GM21825 (cell line): Measurements from ENCODE around the gene NEMP1.
A peak's percentile ranks its signal among the peaks of the same experiment; 100 is the strongest.
"Not testable (repeated sequence)": the region's sequence is repeated elsewhere in the genome, so short reads cannot be mapped to it uniquely, and the experiment has no call there.

Source experiments
- ATAC-seq: cut with Tn5 transposase; IDR thresholded peaks from one replicate; pipeline ENCODE4 v1.9.1; 2021; ENCODE audit warnings: mild to moderate bottlenecking, moderate library complexity; ENCODE audit not compliant: unreplicated experiment

NEMP1 gene

GRCh38 chr12:57091638-57092528 lies 13.3 kb upstream of the NEMP1 start:
- ATAC-seq, result no peak

GRCh38 chr12:57090924-57091637 lies 12.5 kb upstream of the NEMP1 start:
- ATAC-seq, result no peak

- ATAC-seq, result no peak
Measured at GRCh38 chr12:57090490-57090889, 11.9 kb upstream of the NEMP1 start.

DNA sequence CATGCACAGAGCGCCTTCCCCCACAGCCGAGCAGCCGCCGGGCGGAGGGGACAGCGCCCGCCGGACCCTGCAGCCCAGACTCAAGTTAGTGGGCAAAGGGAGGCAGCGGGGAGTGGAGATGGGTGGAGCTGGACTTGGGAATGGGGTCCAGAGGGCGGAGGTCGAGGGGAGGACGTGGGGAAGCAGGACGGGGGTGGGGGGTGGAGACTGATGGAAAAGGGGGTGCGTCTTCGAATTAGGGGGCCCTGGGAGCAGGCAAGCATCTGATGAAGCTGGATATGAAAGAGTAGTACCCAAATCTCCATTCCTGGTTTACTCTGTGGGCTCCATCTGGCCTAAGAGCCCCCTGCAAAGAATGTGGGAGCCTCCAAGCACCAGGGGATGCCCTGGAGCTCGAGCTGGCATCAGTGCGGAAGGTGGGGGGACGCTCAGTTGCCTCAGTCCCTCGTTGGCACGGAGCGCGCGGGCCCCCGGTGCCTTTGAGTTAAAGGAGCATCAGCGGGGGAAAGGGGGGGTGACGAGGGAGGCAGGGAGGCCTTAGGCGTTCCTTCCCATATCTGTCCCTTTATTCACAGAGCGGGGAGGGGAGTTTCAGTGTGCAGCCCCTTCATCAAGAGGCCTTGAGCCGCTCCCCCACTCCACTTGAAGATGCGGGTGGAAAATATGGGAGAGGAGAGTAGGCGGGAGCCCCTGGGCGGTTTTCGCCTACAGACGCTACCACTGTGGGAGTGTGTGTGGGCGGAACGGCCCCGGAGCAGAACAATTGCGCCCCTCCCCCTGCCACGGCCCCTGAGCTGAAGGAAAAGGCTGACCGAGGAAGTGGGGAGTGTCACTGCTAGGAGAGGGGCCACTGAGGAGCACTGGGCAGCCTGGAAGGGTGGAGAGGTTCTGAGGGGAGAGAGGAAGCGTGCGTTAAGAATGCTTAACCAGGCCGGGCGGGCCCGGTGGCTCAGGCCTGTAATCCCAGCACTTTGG lies 11.0 kb upstream of the NEMP1 start:
- ATAC-seq, result no peak

DNA sequence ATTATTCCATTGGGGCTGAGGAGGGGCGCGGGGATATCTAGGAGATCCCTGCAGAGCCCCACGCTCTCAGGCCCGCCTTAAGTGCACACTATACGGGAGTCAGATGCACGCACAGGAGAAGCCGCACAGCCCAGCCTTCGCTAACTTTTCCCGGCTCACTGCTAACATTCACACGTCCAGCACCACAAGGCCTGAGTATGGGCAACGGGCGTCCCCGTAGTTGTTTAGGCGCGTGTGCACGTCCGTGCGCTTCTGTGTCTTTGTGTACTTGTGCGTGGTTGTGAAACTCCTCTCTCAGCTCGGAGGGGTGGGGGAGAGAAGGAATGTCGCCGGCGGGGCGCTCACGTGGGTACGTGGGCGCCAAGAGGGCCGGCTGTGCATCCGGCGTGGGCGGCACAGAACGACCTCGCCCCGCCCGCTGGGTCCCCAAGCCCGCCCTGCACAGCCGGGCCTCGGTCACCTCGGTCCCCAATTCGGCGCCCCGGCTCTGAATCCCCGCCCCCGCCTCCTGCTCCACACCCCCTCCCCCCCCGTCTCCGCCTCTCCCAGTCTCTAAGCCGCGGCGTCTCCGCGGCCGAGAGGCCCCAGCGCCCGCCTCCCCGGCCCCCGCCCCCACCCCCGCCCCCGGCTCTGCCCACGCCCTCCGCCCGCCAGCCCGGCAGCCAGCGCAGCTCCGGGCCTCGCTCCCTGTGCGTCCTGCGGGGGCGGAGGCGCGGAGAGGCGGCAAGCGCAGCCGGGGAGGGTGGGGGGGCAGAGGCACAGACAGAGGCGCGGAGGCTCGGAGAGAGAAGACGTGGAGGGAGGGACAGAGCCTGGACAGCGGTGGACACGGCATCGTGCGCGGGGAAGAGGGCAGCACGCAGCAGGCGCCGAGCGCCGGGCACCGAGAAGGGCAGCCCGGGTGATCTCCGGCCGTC lies 10.0 kb upstream of the NEMP1 start, which contains the start of gene NAB2:
NAB2 (plus strand) TSS at position 761 of the 917 bp plus-strand sequence. CDS start 158 bp downstream, outside the sequence.
- ATAC-seq, result peak; percentile 53

- ATAC-seq, result peak; percentile 29
Measured at GRCh38 chr12:57087691-57088353, 9.2 kb upstream of the NEMP1 start.

- ATAC-seq, result peak; percentile 32
Measured at GRCh38 chr12:57087010-57087690, 8.6 kb upstream of the NEMP1 start.

- ATAC-seq, result no peak
Measured at GRCh38 chr12:57086493-57087009, 8.0 kb upstream of the NEMP1 start.

DNA sequence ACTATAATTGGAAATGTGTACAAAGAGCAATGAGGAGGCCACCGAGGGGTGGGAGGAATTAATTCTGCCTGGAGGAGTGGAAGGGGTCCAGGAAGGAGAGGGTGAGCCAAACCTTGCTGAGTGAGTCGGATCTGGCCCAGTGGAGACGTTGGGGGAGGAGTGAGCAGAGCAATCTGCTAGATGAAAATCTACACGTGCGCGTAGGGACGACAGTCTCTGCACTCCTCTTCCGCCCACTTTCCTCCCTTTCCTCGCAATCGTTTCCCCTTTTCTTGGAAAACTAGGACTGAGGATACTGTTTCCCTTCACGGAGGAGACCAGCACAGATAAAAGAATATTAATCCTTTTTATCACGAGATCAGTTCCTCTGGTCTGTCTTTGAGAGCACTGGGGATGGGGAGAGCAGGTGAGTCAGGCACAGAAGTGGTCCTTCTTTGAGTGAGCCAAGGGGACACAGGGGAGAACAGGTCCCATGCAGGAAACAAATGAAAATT lies 7.5 kb upstream of the NEMP1 start:
- ATAC-seq, result no peak

DNA sequence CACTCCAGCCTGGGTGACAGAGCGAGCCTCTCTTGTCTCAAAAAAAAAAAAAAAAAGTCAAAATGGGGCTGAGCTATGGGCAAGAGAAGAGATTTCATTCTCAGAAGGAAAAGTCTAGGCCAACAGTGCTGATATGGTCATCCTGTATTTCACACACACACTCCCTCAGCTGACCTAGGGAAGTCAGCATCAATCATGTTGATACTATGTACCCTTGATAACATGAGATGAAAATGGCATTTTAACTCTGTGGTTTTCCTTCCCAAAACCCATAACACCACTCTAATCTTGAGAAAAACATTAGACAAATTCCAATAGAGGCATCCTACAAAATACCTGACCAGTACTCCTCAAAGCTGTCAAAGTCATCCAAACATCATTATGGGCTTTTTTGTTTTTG lies 2.3 kb upstream of the NEMP1 start:
- ATAC-seq, result no peak

DNA sequence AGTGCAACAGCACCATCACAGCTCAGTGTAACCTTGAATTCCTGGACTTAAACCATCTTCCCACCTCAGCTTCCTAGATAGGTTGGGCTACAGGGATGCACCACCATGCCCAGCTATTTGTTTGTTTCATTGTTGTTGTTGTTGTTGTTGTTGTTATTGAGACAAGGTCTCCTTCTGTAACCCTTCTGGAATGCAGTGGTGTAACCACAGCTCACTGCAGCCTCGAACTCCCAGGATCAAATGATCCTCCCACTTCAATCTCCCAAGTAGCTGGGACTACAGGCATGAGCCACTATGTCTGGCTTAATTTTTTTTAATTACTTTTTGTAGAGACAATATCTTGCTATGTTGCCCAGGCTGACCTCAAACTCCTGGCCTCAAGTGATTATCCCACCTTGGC lies 1.2 kb upstream of the NEMP1 start:
- ATAC-seq, result no peak

DNA sequence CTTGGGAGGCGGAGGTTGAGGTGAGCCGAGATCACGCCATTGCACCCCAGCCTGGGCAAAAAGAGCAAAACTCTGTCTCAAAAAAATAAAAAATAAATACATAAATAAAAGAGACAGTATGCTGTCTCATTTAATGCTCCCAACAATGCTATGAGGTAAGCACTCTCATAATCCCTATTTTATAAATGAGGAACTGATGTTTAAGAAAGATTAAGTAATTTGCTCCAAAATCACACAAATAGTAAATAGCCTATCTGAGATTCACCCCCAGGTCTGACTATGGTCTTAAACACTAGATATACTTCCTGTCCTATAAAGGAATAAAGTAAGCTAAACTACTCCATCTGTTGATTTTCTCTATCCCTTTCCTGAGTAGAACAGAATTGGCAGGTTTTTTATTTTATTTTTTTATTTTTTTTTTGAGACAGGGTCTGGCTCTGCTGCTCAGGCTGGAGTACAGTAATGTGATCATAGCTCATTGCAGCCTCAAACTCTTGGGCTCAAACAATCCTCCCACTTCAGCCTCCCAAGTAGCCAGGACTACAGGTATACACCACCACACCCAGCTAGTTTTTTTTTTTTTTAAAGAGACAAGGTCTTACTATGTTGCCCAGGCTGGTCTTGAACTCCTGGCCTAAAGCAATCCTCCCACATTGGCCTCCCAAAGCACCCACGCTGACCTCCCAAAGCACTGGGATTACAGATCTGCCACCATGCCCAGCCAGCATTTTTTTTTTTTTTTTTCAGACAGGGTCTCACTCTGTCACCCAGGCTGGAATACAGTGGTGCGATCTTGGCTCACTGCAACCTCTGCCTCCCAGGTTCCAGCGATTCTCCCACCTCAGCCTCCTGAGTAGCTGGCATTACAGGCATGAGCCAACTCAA lies 4.8 kb downstream of the NEMP1 start:
- ATAC-seq, result not testable (repeated sequence)

DNA sequence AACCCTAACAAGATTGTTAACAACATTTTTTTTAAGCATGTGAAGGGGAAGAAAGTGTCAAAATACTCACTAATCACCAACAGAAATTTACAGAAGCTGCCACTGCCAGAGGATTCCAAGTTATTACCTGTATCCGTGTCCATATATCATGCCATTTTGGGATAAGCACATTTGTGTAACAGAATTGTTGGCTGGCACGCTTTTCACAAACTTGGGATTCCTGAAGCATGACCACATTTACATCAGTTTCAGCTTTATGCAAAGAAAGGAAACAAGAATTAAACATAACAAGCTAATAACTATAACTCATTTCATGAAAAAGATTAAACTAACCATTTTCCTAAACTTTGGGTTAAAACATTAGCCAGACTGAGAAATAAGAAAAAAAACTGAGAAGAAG lies 5.9 kb downstream of the NEMP1 start:
- no peak for ATAC-seq

GRCh38 chr12:57069523-57069922 lies 9.1 kb downstream of the NEMP1 start:
- ATAC-seq, result peak; percentile 73

DNA sequence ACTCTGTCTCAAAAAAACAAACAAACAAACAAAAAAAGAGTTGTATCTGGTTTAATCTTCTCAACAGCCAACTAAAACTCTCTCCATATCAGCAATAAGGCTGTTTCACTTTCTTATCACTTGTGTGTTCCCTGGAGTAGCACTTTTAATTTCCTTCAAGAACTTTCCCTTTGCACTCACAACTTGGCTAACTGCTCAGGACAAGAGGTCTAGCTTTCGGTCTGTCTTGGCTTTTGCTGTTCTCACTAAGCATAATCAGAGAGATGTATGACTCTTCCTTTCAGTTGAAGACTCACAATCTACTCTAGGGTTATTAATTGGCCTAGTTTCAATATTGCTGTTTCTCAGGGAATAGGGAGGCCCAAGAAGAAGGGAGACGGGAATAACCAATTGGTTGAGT lies 12.3 kb downstream of the NEMP1 start:
- no peak for ATAC-seq

DNA sequence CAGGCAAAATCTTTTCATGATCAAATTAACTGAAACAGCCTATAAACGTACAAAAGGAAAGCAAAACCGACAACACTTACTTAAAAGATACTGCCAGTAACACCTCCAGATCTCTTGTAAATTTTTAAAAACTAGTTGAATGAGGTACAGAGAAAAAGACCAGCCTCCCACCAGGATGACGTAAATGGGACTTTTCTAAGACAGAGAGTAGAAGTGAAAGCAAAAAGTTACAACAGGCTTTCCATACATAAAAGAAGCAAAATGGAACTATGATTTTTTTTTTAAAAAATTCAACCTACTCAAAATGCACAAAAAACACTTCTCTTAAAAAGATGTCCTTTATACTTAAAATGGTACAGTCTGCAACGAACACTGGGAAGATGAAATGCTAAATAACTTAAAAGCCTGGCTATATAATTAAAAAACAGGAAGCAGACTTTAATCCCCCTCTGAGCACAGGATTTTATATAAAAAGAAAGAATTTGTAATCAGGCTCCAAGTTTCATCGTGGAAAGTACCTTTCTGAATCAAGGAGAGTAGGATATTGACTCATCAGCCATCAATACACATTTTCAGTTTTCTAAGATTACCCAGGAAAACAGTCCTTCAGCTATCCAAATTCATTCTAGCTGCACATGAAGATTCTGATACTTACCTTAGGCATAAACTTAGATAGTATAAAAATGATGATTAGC lies 14.5 kb downstream of the NEMP1 start:
- ATAC-seq, result peak; percentile 85

GRCh38 chr12:57058454-57058853 lies 20.1 kb downstream of the NEMP1 start:
- ATAC-seq, result no peak
